NCI-H460 (cell line): ENCODE results near the gene EEA1. TPM values are rescaled to one million over a fixed set of nuclear protein-coding genes. Genes with fewer than 3 reads are reported as not detected.
"Not testable (repeated sequence)": the region's sequence is repeated elsewhere in the genome, so short reads cannot be mapped to it uniquely, and the experiment has no call there.

Experiments
- DNase-seq: peaks from one replicate; pipeline ENCODE4 v3.0.0-alpha.2; 2016; ENCODE audit warnings: low read depth; ENCODE audit errors: extremely low read depth
- total RNA-seq: library from RNA; depleted of rRNA; stranded (reverse); fragments of >200 nt; shearing (Covaris generic); gene quantifications from 2 replicates; pipeline ENCODE4 v1.2.3, GENCODE V29; 2014

EEA1 gene
- total RNA-seq, 1 experiment from 2014 or later: 11.7 TPM

GRCh38 chr12:92827836-92828431 lies 101.2 kb downstream of the EEA1 start:
- peak; percentile 38 for DNase-seq

GRCh38 chr12:92821142-92821541 lies 108.0 kb downstream of the EEA1 start:
- no peak for DNase-seq

GRCh38 chr12:92814584-92814983 lies 114.5 kb downstream of the EEA1 start:
- no peak for DNase-seq

- no peak for DNase-seq
Observed at GRCh38 chr12:92810370-92810769, 118.7 kb downstream of the EEA1 start.

GRCh38 chr12:92803903-92804302 lies 125.2 kb downstream of the EEA1 start:
- DNase-seq: no peak

- no peak for DNase-seq
Observed at GRCh38 chr12:92802906-92803305, 126.2 kb downstream of the EEA1 start.

GRCh38 chr12:92796650-92797049 lies 132.4 kb downstream of the EEA1 start:
- DNase-seq: no peak

- no peak for DNase-seq
Observed at GRCh38 chr12:92794814-92795213, 134.3 kb downstream of the EEA1 start.

GRCh38 chr12:92794356-92794755 lies 134.7 kb downstream of the EEA1 start:
- DNase-seq: not testable (repeated sequence)

GRCh38 chr12:92786045-92786444 lies 143.1 kb downstream of the EEA1 start:
- DNase-seq: no peak

- no peak for DNase-seq
Observed at GRCh38 chr12:92785563-92785950, 143.5 kb downstream of the EEA1 start.

- DNase-seq: peak; percentile 73
Observed at GRCh38 chr12:92784797-92785562, 144.1 kb downstream of the EEA1 start.

- no peak for DNase-seq
Observed at GRCh38 chr12:92784356-92784755, 144.7 kb downstream of the EEA1 start.

- no peak for DNase-seq
Observed at GRCh38 chr12:92779902-92780301, 149.2 kb downstream of the EEA1 start.

- no peak for DNase-seq
Observed at GRCh38 chr12:92778525-92778924, 150.6 kb downstream of the EEA1 start.

GRCh38 chr12:92775416-92775815 lies 153.7 kb downstream of the EEA1 start:
- no peak for DNase-seq

GRCh38 chr12:92771001-92771400 lies 158.1 kb downstream of the EEA1 start:
- no peak for DNase-seq

- DNase-seq: no peak
Observed at GRCh38 chr12:92769124-92769901, 159.8 kb downstream of the EEA1 start.

- no peak for DNase-seq
Observed at GRCh38 chr12:92765871-92766270, 163.2 kb downstream of the EEA1 start.

- DNase-seq: no peak
Observed at GRCh38 chr12:92764831-92765230, 164.3 kb downstream of the EEA1 start.

GRCh38 chr12:92762773-92763172 lies 166.3 kb downstream of the EEA1 start:
- no peak for DNase-seq
